HCT116 (cell line): ENCODE measurements around the gene DPYD. TPM values are rescaled to one million over a fixed set of nuclear protein-coding genes. Genes with fewer than 3 reads are reported as not detected.

ENCODE experiments used
- ATAC-seq: fragments of 200-7000 bp; cut with Tn5 transposase; 2 replicates; pipeline ENCODE4 v1.9.1; 2020; ENCODE audit warnings: mild to moderate bottlenecking, moderate library complexity
- BruUV-seq: library from RNA; stranded (reverse); fragments of 400-500 nt; replicated peaks from 2 replicates; lab custom pipeline; 2021; lab: Mats Ljungman, UMichigan
- CTCF ChIA-PET: fragments of 300-600 bp; sonication (Branson Sonifier 250); formaldehyde crosslinking; loops from one replicate; lab custom pipeline; 2021; ENCODE audit warnings: antibody characterized with exemption; lab: Charles Lee
- POLR2A ChIA-PET: fragments of 300-600, 350-600 bp; sonication (Branson Sonifier 250); formaldehyde crosslinking; loops from one replicate; lab custom pipeline; 2021; ENCODE audit warnings: antibody characterized with exemption; lab: Charles Lee
- RAD21 ChIA-PET, 2 experiments: fragments of 300-600 bp; sonication (Branson Sonifier 250); formaldehyde crosslinking; loops; one replicate each; lab custom pipeline; 2023; ENCODE audit warnings: low total read pairs in 2 of 2; ENCODE audit not compliant: uncharacterized antibody in 2 of 2, unreplicated experiment in 2 of 2, low non-redundant PET in 1 of 2; lab: Charles Lee
- DNase-seq: peaks from one replicate; pipeline ENCODE4 v3.0.0-alpha.2; 2010; ENCODE audit warnings: low read depth, low spot score
- H2AFZ ChIP-seq: fragments of 200-600 bp; shearing (Covaris generic), sonication (generic); 2 replicates; pipeline ENCODE4 v1.6.1; 2017; ENCODE audit warnings: low read depth, mixed run types, mixed read lengths, antibody characterized with exemption, low read length; ENCODE audit not compliant: poor library complexity, severe bottlenecking
- H3K27ac ChIP-seq: 2 replicates; pipeline ENCODE4 v1.5.1; 2012; ENCODE audit warnings: low read depth, low read length
- H3K27me3 ChIP-seq: fragments of 200-600 bp; sonication (generic); 2 replicates; pipeline ENCODE4 v1.6.1; 2016; ENCODE audit warnings: mixed run types, low read length, mixed read lengths; ENCODE audit not compliant: insufficient read depth
- H3K36me3 ChIP-seq, 2 experiments: fragments of 200-500 bp in 1 of 2; fragments of 200-600 bp in 1 of 2; sonication (Bioruptor generic) in 1 of 2; sonication (generic) in 1 of 2; 2 replicates each; pipeline versions ENCODE4 v1.5.1 to v1.6.1; 2014 to 2016; ENCODE audit warnings: low read length in 2 of 2, inconsistent platforms in 1 of 2, mixed read lengths in 1 of 2, mixed run types in 1 of 2; ENCODE audit not compliant: insufficient read depth in 2 of 2, control insufficient read depth in 1 of 2
- H3K4me1 ChIP-seq, 2 experiments: fragments of 200-600 bp in 1 of 2; sonication (generic) in 1 of 2; 2 replicates each; pipeline versions ENCODE4 v1.5.1 to v1.6.1; 2012 to 2017; ENCODE audit warnings: low read length in 2 of 2, inconsistent platforms in 1 of 2, mild to moderate bottlenecking in 1 of 2, mixed read lengths in 1 of 2, mixed run types in 1 of 2, moderate library complexity in 1 of 2; ENCODE audit not compliant: insufficient read depth in 2 of 2, control insufficient read depth in 1 of 2
- H3K4me2 ChIP-seq: fragments of 200-600 bp; sonication (generic); 2 replicates; pipeline ENCODE4 v1.6.1; 2017; ENCODE audit warnings: mixed run types, low read length, mixed read lengths
- H3K4me3 ChIP-seq, 2 experiments: fragments of 200-600 bp in 1 of 2; sonication (generic) in 1 of 2; replicated peaks in 1 of 2; 2 replicates each; pipeline ENCODE4 v1.5.1; 2011 to 2016; ENCODE audit warnings: low read length in 2 of 2, control low read depth in 1 of 2, low read depth in 1 of 2, mild to moderate bottlenecking in 1 of 2, mixed read lengths in 1 of 2, mixed run types in 1 of 2
- H3K79me2 ChIP-seq: fragments of 200-600 bp; sonication (generic); 2 replicates; pipeline ENCODE4 v1.6.1; 2017; ENCODE audit warnings: mild to moderate bottlenecking, mixed run types, low read length, moderate library complexity, mixed read lengths; ENCODE audit not compliant: insufficient read depth
- H3K9ac ChIP-seq: fragments of 200-600 bp; sonication (generic); 2 replicates; pipeline ENCODE4 v1.6.1; 2016; ENCODE audit warnings: low read length, mixed read lengths
- H3K9me2 ChIP-seq: fragments of 200-600 bp; sonication (generic), shearing (Covaris generic); 2 replicates; pipeline ENCODE4 v1.6.1; 2017; ENCODE audit warnings: mixed run types, mild to moderate bottlenecking, moderate library complexity; ENCODE audit not compliant: insufficient read depth
- H3K9me3 ChIP-seq, 2 experiments: fragments of 200-500 bp in 1 of 2; fragments of 200-600 bp in 1 of 2; sonication (Bioruptor generic) in 1 of 2; sonication (generic) in 1 of 2; 2 replicates each; pipeline ENCODE4 v1.6.1; 2014 to 2017; ENCODE audit warnings: low read length in 2 of 2, mixed read lengths in 2 of 2, inconsistent platforms in 1 of 2, low read depth in 1 of 2, mild to moderate bottlenecking in 1 of 2, mixed run types in 1 of 2, moderate library complexity in 1 of 2; ENCODE audit not compliant: control insufficient read depth in 1 of 2, insufficient read depth in 1 of 2
- H4K20me1 ChIP-seq: fragments of 200-600 bp; sonication (generic), shearing (Covaris generic); 2 replicates; pipeline ENCODE4 v1.6.1; 2017; ENCODE audit warnings: mixed run types, mild to moderate bottlenecking, moderate library complexity; ENCODE audit not compliant: insufficient read depth
- CBX3 ChIP-seq: IDR thresholded peaks from 2 replicates; pipeline ENCODE4 v1.6.1; 2012; ENCODE audit warnings: low read depth
- ELF1 ChIP-seq: IDR thresholded peaks from 2 replicates; pipeline ENCODE4 v1.6.1; 2012; ENCODE audit warnings: low read depth, borderline replicate concordance
- EZH2 ChIP-seq: fragments of 200-600 bp; sonication (generic); IDR thresholded peaks from 2 replicates; pipeline ENCODE4 v1.6.1; 2017; ENCODE audit warnings: antibody characterized with exemption, mixed run types
- EZH2phosphoT487 ChIP-seq: fragments of 200-600 bp; IDR thresholded peaks from 2 replicates; pipeline ENCODE4 v1.6.1; 2018; ENCODE audit warnings: antibody characterized with exemption, borderline replicate concordance
- FOSL1 ChIP-seq: IDR thresholded peaks from 2 replicates; pipeline ENCODE4 v1.6.1; 2012; ENCODE audit warnings: low read depth
- POLR2AphosphoS5 ChIP-seq: IDR thresholded peaks from 2 replicates; pipeline ENCODE4 v1.6.1; 2011; ENCODE audit warnings: mild to moderate bottlenecking, low read depth, low read length, moderate library complexity
- SIN3A ChIP-seq: IDR thresholded peaks from 2 replicates; pipeline ENCODE4 v1.6.1; 2012; ENCODE audit warnings: low read depth
- SP1 ChIP-seq: IDR thresholded peaks from 2 replicates; pipeline ENCODE4 v1.6.1; 2012; ENCODE audit warnings: low read depth
- YY1 ChIP-seq: IDR thresholded peaks from 2 replicates; pipeline ENCODE4 v1.6.1; 2011; ENCODE audit warnings: low read length, low read depth, moderate library complexity, mild to moderate bottlenecking; ENCODE audit not compliant: insufficient replicate concordance; ENCODE audit errors: extremely low read depth
- intact Hi-C: fragments of 100-400 bp; cut with micrococcal nuclease; formaldehyde crosslinking; loops from 2 replicates; pipeline ENCODE4 v1.10.0; 2022
- total RNA-seq: library from RNA; stranded (reverse); gene quantifications from one replicate; pipeline ENCODE4 v1.2.1, GENCODE V29; 2021; ENCODE audit not compliant: unreplicated experiment

The DPYD gene
- total RNA-seq, 1 experiment from 2014 or later, result 1.7 TPM

GRCh38 chr1:97372531-97372930 lies 548.3 kb downstream of the DPYD start:
- H3K9ac ChIP-seq, result no peak overlapping the region
- CTCF ChIA-PET, result no interaction called here
- H3K9me3 ChIP-seq, result no peaks in the 10 kb centered on the region
- H3K9me2 ChIP-seq, result no peaks in the 10 kb centered on the region
- no peaks in the 10 kb centered on the region for H3K4me1 ChIP-seq
- ATAC-seq (no peak), DNase-seq (no peak)
- H3K27me3 ChIP-seq, result no peaks in the 10 kb centered on the region
- POLR2A ChIA-PET, result no interaction called here
- H3K27ac ChIP-seq, result no peak overlapping the region
- H2AFZ ChIP-seq, result no peak overlapping the region
- no peak overlapping the region for H3K4me2 ChIP-seq
- intact Hi-C loops, result no loop called here
- no TSS peak for BruUV-seq
- no peaks in the 10 kb centered on the region for H3K79me2 ChIP-seq
- H4K20me1 ChIP-seq, result no peaks in the 10 kb centered on the region
- no peaks in the 10 kb centered on the region for H3K36me3 ChIP-seq
- TF ChIP-seq EZH2phosphoT487, result no peak
- TF ChIP-seq SIN3A, result no peak
- TF ChIP-seq YY1, result no peak
- RAD21 ChIA-PET, result no interaction called here
- H3K4me3 ChIP-seq, result no peak overlapping the region

GRCh38 chr1:97368296-97368695 lies 552.5 kb downstream of the DPYD start:
- H3K9ac ChIP-seq, result no peak overlapping the region
- BruUV-seq, result no TSS peak
- POLR2A ChIA-PET, result no interaction called here

More at GRCh38 chr1:97368296-97368695, 552.5 kb downstream of the DPYD start:
- H2AFZ ChIP-seq, result no peak overlapping the region
- DNase-seq, result no peak
- H3K4me2 ChIP-seq, result no peak overlapping the region
- H3K27ac ChIP-seq, result no peak overlapping the region
- H3K9me2 ChIP-seq, result no peaks in the 10 kb centered on the region
- intact Hi-C loops, result no loop called here
- no peak for ATAC-seq
- no peaks in the 10 kb centered on the region for H3K27me3 ChIP-seq
- RAD21 ChIA-PET, result no interaction called here
- H3K4me1 ChIP-seq, result no peaks in the 10 kb centered on the region
- no peak overlapping the region for H3K4me3 ChIP-seq
- H3K79me2 ChIP-seq, result no peaks in the 10 kb centered on the region
- no peaks in the 10 kb centered on the region for H3K36me3 ChIP-seq
- H4K20me1 ChIP-seq, result no peaks in the 10 kb centered on the region
- TF ChIP-seq FOSL1, result no peak
- TF ChIP-seq CBX3, result no peak
- no peak for TF ChIP-seq ELF1
- no peak for TF ChIP-seq POLR2AphosphoS5
- no peak for TF ChIP-seq SP1
- no peak for TF ChIP-seq EZH2
- TF ChIP-seq, all 23 proteins: peak for 0
- CTCF ChIA-PET, result no interaction called here
- H3K9me3 ChIP-seq, result no peaks in the 10 kb centered on the region
